Rectal smooth muscle tissue (tissue), 1 donor: ENCODE measurements around the gene SFXN1.

ENCODE experiments used
- H3K27ac ChIP-seq: one replicate; pipeline ENCODE4 v1.7.0; 2013; ENCODE audit warnings: low read depth, low read length, inconsistent platforms
- H3K27me3 ChIP-seq: one replicate; pipeline ENCODE4 v1.7.0; 2013; ENCODE audit warnings: low read length; ENCODE audit not compliant: control insufficient read depth, insufficient read depth
- H3K36me3 ChIP-seq: one replicate; pipeline ENCODE4 v1.7.0; 2013; ENCODE audit warnings: low read length; ENCODE audit not compliant: control insufficient read depth, insufficient read depth
- H3K4me1 ChIP-seq: one replicate; pipeline ENCODE4 v1.7.0; 2013; ENCODE audit warnings: low read length; ENCODE audit not compliant: control insufficient read depth, insufficient read depth
- H3K4me3 ChIP-seq: one replicate; pipeline ENCODE4 v1.7.0; 2013; ENCODE audit warnings: low read length
- H3K9ac ChIP-seq: one replicate; pipeline ENCODE4 v1.7.0; 2013; ENCODE audit warnings: low read length

SFXN1 gene

GRCh38 chr5:175573493-175574269 lies 95.3 kb downstream of the SFXN1 start:
- Histone ChIP-seq H3K4me3 (no peak overlapping the region), H3K36me3 (no peaks in the 10 kb centered on the region), H3K9ac (no peak overlapping the region), H3K27me3 (peaks cover 3% of the 10 kb centered on the region), H3K27ac (no peak overlapping the region), H3K4me1 (no peaks in the 10 kb centered on the region)

GRCh38 chr5:175575301-175575700 lies 96.9 kb downstream of the SFXN1 start:
- no peaks in the 10 kb centered on the region for H3K36me3 ChIP-seq
- no peak overlapping the region for H3K9ac ChIP-seq
- no peak overlapping the region for H3K27ac ChIP-seq
- no peak overlapping the region for H3K4me3 ChIP-seq
- peaks cover 3% of the 10 kb centered on the region for H3K27me3 ChIP-seq
- no peaks in the 10 kb centered on the region for H3K4me1 ChIP-seq

- no peak overlapping the region for H3K9ac ChIP-seq
- H3K4me3 ChIP-seq: no peak overlapping the region
- no peak overlapping the region for H3K27ac ChIP-seq
- H3K36me3 ChIP-seq: no peaks in the 10 kb centered on the region
- H3K27me3 ChIP-seq: peaks cover 3% of the 10 kb centered on the region
- H3K4me1 ChIP-seq: no peaks in the 10 kb centered on the region
Measured at GRCh38 chr5:175576096-175576495, 97.7 kb downstream of the SFXN1 start.

- H3K36me3 ChIP-seq: no peaks in the 10 kb centered on the region
- H3K9ac ChIP-seq: no peak overlapping the region
- no peaks in the 10 kb centered on the region for H3K4me1 ChIP-seq
- H3K27me3 ChIP-seq: peaks cover 3% of the 10 kb centered on the region
- no peak overlapping the region for H3K27ac ChIP-seq
- no peak overlapping the region for H3K4me3 ChIP-seq
Measured at GRCh38 chr5:175576591-175576990, 98.2 kb downstream of the SFXN1 start.
